ENCODE results near the gene SLC25A19. TPM values are rescaled to one million over a fixed set of nuclear protein-coding genes. Genes with fewer than 3 reads are reported as not detected.

SLC25A19 gene
- total and polyA plus RNA-seq, 9 of the 15 experiments (the other 6 are each of a cell fraction or from before 2014, with no cell fraction given) = 33.4 to 76.6 (median 55.3) TPM

DNA sequence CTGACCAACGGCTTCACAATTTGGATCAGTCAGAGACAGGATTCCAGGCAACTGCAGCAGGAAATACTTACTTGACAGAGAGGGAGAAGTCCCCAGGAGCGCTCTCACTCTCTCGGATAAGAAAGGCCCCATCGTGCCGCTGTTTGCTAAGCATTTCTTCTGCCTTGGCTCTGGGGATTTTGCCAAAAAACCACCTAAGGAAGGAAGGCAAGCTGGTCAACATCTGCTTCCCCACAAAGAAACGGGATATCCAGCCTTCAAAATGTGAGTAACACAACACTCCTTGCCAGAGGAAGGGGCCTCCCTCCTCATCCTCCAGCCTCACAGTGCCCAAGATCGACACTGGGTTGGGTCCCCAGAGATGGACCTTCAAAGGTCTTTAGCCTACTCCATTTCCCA is 36.6 kb upstream of the SLC25A19 start:
- Histone ChIP-seq H3K9me3 (replicated peaks; ENCODE audit: control insufficient read depth, insufficient read depth, low read depth, low read length) (no peaks in the 10 kb centered on the region), H3K27me3 (ENCODE audit: control insufficient read depth in 2 of 2, insufficient read depth in 2 of 2, low read length in 2 of 2) (no peaks in the 10 kb centered on the region), H4K20me1 (replicated peaks; ENCODE audit: control insufficient read depth, insufficient read depth, low read length) (no peaks in the 10 kb centered on the region; the same call in 1 of the 2 replicates), H3K9ac (ENCODE audit: insufficient read depth in 1 of 2, low read depth in 2 of 2, low read length in 2 of 2) (peak overlapping the region; percentile 29 to 46; a peak in 2 of 4 replicates), H3K4me2 (ENCODE audit: insufficient read depth, low read length) (peak overlapping the region; percentile 52), H3K4me1 (replicated peaks in 1 of 2; ENCODE audit: control insufficient read depth in 2 of 2, insufficient read depth in 2 of 2, low read length in 2 of 2) (peaks cover 15 to 20% of the 10 kb centered on the region in 2 experiments), H2AFZ (ENCODE audit: low read depth, low read length) (no peak overlapping the region), H3K9me1 (ENCODE audit: control insufficient read depth, insufficient read depth, low read length) (no peaks in the 10 kb centered on the region), H3K27ac (ENCODE audit: extremely low read depth, low read depth, low read length) (peak overlapping the region; percentile 65), H3K4me3 (no peak overlapping the region), H3K36me3 (ENCODE audit: control insufficient read depth, insufficient read depth, low read length) (peaks cover 54% of the 10 kb centered on the region; the same call in 2 of the 3 replicates), H3K79me2 (ENCODE audit: control insufficient read depth, insufficient read depth, low read length) (peaks cover 36% of the 10 kb centered on the region)
- ATAC-seq = no peak; the same call in 2 of the 3 replicates
- POLR2A ChIA-PET = interaction anchor here (0.6 to 2.0 kb wide), 10 partner anchors 10 to 86 kb away, joined by 3 to 15 read pairs (median 4); no protein-coding TSS in a partner anchor
- in situ Hi-C loops (cut with MboI) = no loop called here
- no peak for DNase-seq (ENCODE audit: extremely low read depth in 1 of 4, low spot score in 3 of 4)
- intact Hi-C loops (cut with micrococcal nuclease) = no loop called here
- CTCF ChIA-PET (ENCODE audit: low intra/inter-chr PET ratio) = interaction anchor here (0.8 to 1.4 kb wide), 2 partner anchors 78 to 86 kb away, joined by 3 read pairs; no protein-coding TSS in a partner anchor
- BruUV-seq (replicated peaks) = no TSS peak
- no peak for FAIRE-seq
- TF ChIP-seq YY1 (IDR thresholded peaks at IDR 0.05; ENCODE audit: borderline replicate concordance in 1 of 3, control insufficient read depth in 1 of 3, extremely low read depth in 1 of 3, insufficient read depth in 3 of 3, insufficient read length in 1 of 3, insufficient replicate concordance in 2 of 3, low read depth in 1 of 3, low read length in 2 of 3) (peak in 1 of 3 experiments; percentile 5), ZBTB1 (CRISPR knock-in tag; IDR thresholded peaks at IDR 0.05; ENCODE audit: borderline replicate concordance, low read depth) (no peak), RFX5 (IDR thresholded peaks at IDR 0.05; ENCODE audit: low read depth, low read length) (no peak), ZNF184 (CRISPR knock-in tag; IDR thresholded peaks at IDR 0.05) (peak; percentile 71; the same call in 1 of the 2 replicates), MYC (IDR thresholded peaks at IDR 0.05; ENCODE audit: low read depth, low read length) (0 out of 2 replicates have a peak, but pooled peaks have one; percentile 10), MYC (CRISPR knock-in tag; IDR thresholded peaks at IDR 0.05; ENCODE audit: borderline replicate concordance, low read depth) (no peak)
- TF ChIP-seq, protein P1, sequence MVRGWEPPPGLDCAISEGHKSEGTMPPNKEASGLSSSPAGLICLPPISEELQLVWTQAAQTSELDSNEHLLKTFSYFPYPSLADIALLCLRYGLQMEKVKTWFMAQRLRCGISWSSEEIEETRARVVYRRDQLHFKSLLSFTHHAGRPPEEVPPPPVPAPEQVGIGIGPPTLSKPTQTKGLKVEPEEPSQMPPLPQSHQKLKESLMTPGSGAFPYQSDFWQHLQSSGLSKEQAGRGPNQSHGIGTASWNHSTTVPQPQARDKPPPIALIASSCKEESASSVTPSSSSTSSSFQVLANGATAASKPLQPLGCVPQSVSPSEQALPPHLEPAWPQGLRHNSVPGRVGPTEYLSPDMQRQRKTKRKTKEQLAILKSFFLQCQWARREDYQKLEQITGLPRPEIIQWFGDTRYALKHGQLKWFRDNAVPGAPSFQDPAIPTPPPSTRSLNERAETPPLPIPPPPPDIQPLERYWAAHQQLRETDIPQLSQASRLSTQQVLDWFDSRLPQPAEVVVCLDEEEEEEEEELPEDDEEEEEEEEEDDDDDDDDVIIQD (CRISPR knock-in tag; IDR thresholded peaks at IDR 0.05) = no peak
- TF ChIP-seq, protein P2, sequence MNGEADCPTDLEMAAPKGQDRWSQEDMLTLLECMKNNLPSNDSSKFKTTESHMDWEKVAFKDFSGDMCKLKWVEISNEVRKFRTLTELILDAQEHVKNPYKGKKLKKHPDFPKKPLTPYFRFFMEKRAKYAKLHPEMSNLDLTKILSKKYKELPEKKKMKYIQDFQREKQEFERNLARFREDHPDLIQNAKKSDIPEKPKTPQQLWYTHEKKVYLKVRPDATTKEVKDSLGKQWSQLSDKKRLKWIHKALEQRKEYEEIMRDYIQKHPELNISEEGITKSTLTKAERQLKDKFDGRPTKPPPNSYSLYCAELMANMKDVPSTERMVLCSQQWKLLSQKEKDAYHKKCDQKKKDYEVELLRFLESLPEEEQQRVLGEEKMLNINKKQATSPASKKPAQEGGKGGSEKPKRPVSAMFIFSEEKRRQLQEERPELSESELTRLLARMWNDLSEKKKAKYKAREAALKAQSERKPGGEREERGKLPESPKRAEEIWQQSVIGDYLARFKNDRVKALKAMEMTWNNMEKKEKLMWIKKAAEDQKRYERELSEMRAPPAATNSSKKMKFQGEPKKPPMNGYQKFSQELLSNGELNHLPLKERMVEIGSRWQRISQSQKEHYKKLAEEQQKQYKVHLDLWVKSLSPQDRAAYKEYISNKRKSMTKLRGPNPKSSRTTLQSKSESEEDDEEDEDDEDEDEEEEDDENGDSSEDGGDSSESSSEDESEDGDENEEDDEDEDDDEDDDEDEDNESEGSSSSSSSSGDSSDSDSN (IDR thresholded peaks at IDR 0.05; ENCODE audit: borderline replicate concordance in 1 of 2, low read depth in 2 of 2, low read length in 2 of 2) = 0 out of 4 replicates have a peak, but pooled peaks of 1 of the 2 experiments have one; percentile 47
- WGBS (ENCODE audit: insufficient coverage, low coverage, missing lambda C conversion rate) = 60% methylated on average over 7 of the region's 7 CpGs
